HG03045 (cell line): ENCODE results near the gene GTF2E1.
"Not testable (repeated sequence)": the region's sequence is repeated elsewhere in the genome, so short reads cannot be mapped to it uniquely, and the experiment has no call there.

Source experiments
- ATAC-seq: cut with Tn5 transposase; IDR thresholded peaks from one replicate; pipeline ENCODE4 v1.9.1; 2021; ENCODE audit warnings: mild to moderate bottlenecking, moderate library complexity; ENCODE audit not compliant: unreplicated experiment

Gene GTF2E1

GRCh38 chr3:120742198-120742848, at the start of gene GTF2E1, which contains the start of gene RABL3:
Gene GTF2E1, plus strand, starts transcription at chr3:120742744. Its CDS starts 7,809 bp downstream, at chr3:120750553.
Gene RABL3, minus strand, starts transcription at chr3:120742516. Its CDS starts 9 bp downstream, at chr3:120742507.
- ATAC-seq: peak; percentile 99

GRCh38 chr3:120693439-120694171, 48.9 kb upstream of the GTF2E1 start:
- ATAC-seq: no peak

GRCh38 chr3:120699333-120699732, 43.2 kb upstream of the GTF2E1 start:
- no peak for ATAC-seq

- no peak for ATAC-seq
Observed at GRCh38 chr3:120705884-120706582, 36.5 kb upstream of the GTF2E1 start.

GRCh38 chr3:120706950-120707349, 35.6 kb upstream of the GTF2E1 start:
- no peak for ATAC-seq

GRCh38 chr3:120708408-120708807, 34.1 kb upstream of the GTF2E1 start:
- ATAC-seq: no peak

- ATAC-seq: no peak
Observed at GRCh38 chr3:120710369-120710768, 32.2 kb upstream of the GTF2E1 start.

- no peak for ATAC-seq
Observed at GRCh38 chr3:120713262-120713661, 29.3 kb upstream of the GTF2E1 start.

GRCh38 chr3:120719167-120719834, 23.2 kb upstream of the GTF2E1 start:
- not testable (repeated sequence) for ATAC-seq

- ATAC-seq: no peak
Observed at GRCh38 chr3:120726791-120727190, 15.8 kb upstream of the GTF2E1 start.

GRCh38 chr3:120730576-120731542, 11.7 kb upstream of the GTF2E1 start:
- no peak for ATAC-seq

GRCh38 chr3:120738006-120738405, 4.5 kb upstream of the GTF2E1 start:
- not testable (repeated sequence) for ATAC-seq

- no peak for ATAC-seq
Observed at GRCh38 chr3:120741320-120741719, 1.2 kb upstream of the GTF2E1 start.

- ATAC-seq: peak; percentile 8
Observed at GRCh38 chr3:120741837-120742197, 727 bp upstream of the GTF2E1 start.

GRCh38 chr3:120742849-120743365, 363 bp downstream of the GTF2E1 start:
- ATAC-seq: peak; percentile 18

GRCh38 chr3:120743556-120744195, 1.1 kb downstream of the GTF2E1 start:
- no peak for ATAC-seq

- ATAC-seq: no peak
Observed at GRCh38 chr3:120745466-120745865, 2.9 kb downstream of the GTF2E1 start.

GRCh38 chr3:120749843-120750242, 7.3 kb downstream of the GTF2E1 start:
- ATAC-seq: no peak

GRCh38 chr3:120752230-120752629, 9.7 kb downstream of the GTF2E1 start:
- ATAC-seq: no peak
